H1 (cell line): ENCODE results near the gene ZNF100. TPM values are rescaled to one million over a fixed set of nuclear protein-coding genes. Genes with fewer than 3 reads are reported as not detected.

ENCODE experiments used
- E2F6 ChIP-seq: IDR thresholded peaks from 2 replicates; pipeline ENCODE4 v1.6.1; 2012; ENCODE audit warnings: inconsistent platforms
- RAD21 ChIP-seq, 2 experiments: IDR thresholded peaks in 1 of 2; conservative IDR thresholded peaks in 1 of 2; 2 replicates each; pipeline ENCODE4 v1.6.1; 2011; ENCODE audit warnings: low read depth in 2 of 2, low read length in 2 of 2, improper control_type of control experiment in 1 of 2, inconsistent platforms in 1 of 2, mild to moderate bottlenecking in 1 of 2, moderate library complexity in 1 of 2
- RFX5 ChIP-seq: IDR thresholded peaks from 2 replicates; pipeline ENCODE4 v1.6.1; 2011; ENCODE audit warnings: low read depth, low read length, improper control_type of control experiment, borderline replicate concordance
- SIN3A ChIP-seq, 2 experiments: IDR thresholded peaks in 1 of 2; conservative IDR thresholded peaks in 1 of 2; 2 replicates each; pipeline ENCODE4 v1.6.1; 2011 to 2012; ENCODE audit warnings: low read length in 2 of 2, improper control_type of control experiment in 1 of 2, low read depth in 1 of 2, mild to moderate bottlenecking in 1 of 2
- TCF12 ChIP-seq: IDR thresholded peaks from 2 replicates; pipeline ENCODE4 v1.6.1; 2011; ENCODE audit warnings: low read depth, mild to moderate bottlenecking, low read length
- polyA plus RNA-seq, 7 experiments: library from polyadenylated mRNA; depleted of rRNA in 3 of 7; stranded (reverse) in 5 of 7; unstranded in 2 of 7; fragments of >200 nt in 5 of 7; fragments of 200-250 nt in 2 of 7; gene quantifications; 1 replicate in 5 of 7; 2 replicates in 1 of 7; 4 replicates in 1 of 7; pipeline versions ENCODE4 v1.2.1 to v1.2.3, GENCODE V29; 2011 to 2013; ENCODE audit warnings: missing spikeins in 2 of 7, mixed read lengths in 2 of 7
- total RNA-seq: library from RNA; stranded (reverse); fragmentation: NEBNext Ultra II Directional; extraction: Animal tissue kit (Norgen Biotek cat#: 25700); gene quantifications from 2 replicates; pipeline ENCODE4 v1.2.1, GENCODE V29; 2021

Gene ZNF100
- total and polyA plus RNA-seq, 2 of the 8 experiments (the other 6 are each of a cell fraction or from before 2014, with no cell fraction given), result 4.9 to 30.8 TPM

GRCh38 chr19:21707065-21707464 is 60.3 kb downstream of the ZNF100 start (continued):
- TF ChIP-seq SIN3A (conservative IDR thresholded peaks at IDR 0.05 in 1 of 2, IDR thresholded peaks at IDR 0.05 in 1 of 2; ENCODE audit: low read depth in 1 of 2, low read length in 2 of 2) (no peak), RFX5 (no peak), TCF12 (no peak), RAD21 (IDR thresholded peaks at IDR 0.05 in 1 of 2, conservative IDR thresholded peaks at IDR 0.05 in 1 of 2; ENCODE audit: low read depth in 2 of 2, low read length in 2 of 2) (no peak), E2F6 (no peak)
